MCF 10A (cell line): ENCODE results near the gene DGLUCY. TPM values are rescaled to one million over a fixed set of nuclear protein-coding genes. Genes with fewer than 3 reads are reported as not detected.
A peak's percentile ranks its signal among the peaks of the same experiment; 100 is the strongest.

ENCODE experiments used
- BruUV-seq: library from RNA; stranded (reverse); fragments of 400-500 nt; replicated peaks from 2 replicates; lab custom pipeline; 2021; lab: Mats Ljungman, UMichigan
- CTCF ChIA-PET: fragments of 300-600 bp; sonication (Branson Sonifier 250); formaldehyde crosslinking; extraction: SDS; loops from one replicate; lab custom pipeline; 2021; ENCODE audit warnings: antibody characterized with exemption, inconsistent platforms; lab: Yijun Ruan, JAX
- POLR2A ChIA-PET: fragments of 300-600, 350-650 bp; sonication (Branson Sonifier 250); formaldehyde crosslinking; extraction: SDS; loops from one replicate; lab custom pipeline; 2020; ENCODE audit warnings: antibody characterized with exemption, inconsistent platforms; lab: Yijun Ruan, JAX
- DNase-seq: peaks from one replicate; pipeline ENCODE4 v3.0.0-alpha.2; 2018; ENCODE audit not compliant: unreplicated experiment
- H3K27ac Mint-ChIP-seq: one replicate; pipeline ENCODE4 v1.8.0; 2022; ENCODE audit warnings: mild to moderate bottlenecking, low read depth, mixed read lengths; ENCODE audit not compliant: unreplicated experiment
- H3K27me3 Mint-ChIP-seq: one replicate; pipeline ENCODE4 v1.8.0; 2022; ENCODE audit warnings: mixed read lengths; ENCODE audit not compliant: insufficient read depth, unreplicated experiment
- H3K36me3 Mint-ChIP-seq: one replicate; pipeline ENCODE4 v1.8.0; 2022; ENCODE audit warnings: mild to moderate bottlenecking, moderate library complexity, mixed read lengths; ENCODE audit not compliant: insufficient read depth, unreplicated experiment
- H3K4me1 Mint-ChIP-seq: one replicate; pipeline ENCODE4 v1.8.0; 2022; ENCODE audit warnings: mixed read lengths; ENCODE audit not compliant: insufficient read depth, unreplicated experiment
- H3K4me3 Mint-ChIP-seq: one replicate; pipeline ENCODE4 v1.8.0; 2022; ENCODE audit warnings: mild to moderate bottlenecking, moderate library complexity, mixed read lengths; ENCODE audit not compliant: unreplicated experiment
- H3K9me3 Mint-ChIP-seq: one replicate; pipeline ENCODE4 v1.8.0; 2022; ENCODE audit warnings: mixed read lengths; ENCODE audit not compliant: unreplicated experiment
- intact Hi-C: fragments of 100-400 bp; cut with micrococcal nuclease; formaldehyde crosslinking; loops from 2 replicates; pipeline ENCODE4 v1.14.1; 2022
- total RNA-seq: library from RNA; stranded (reverse); gene quantifications from 2 replicates; pipeline ENCODE4 v1.2.3, GENCODE V29; 2022
- TF ChIP-seq, protein P1 (sequence below): fragments of 200-600 bp; IDR thresholded peaks from one replicate; pipeline ENCODE4 v1.8.0; 2022; ENCODE audit warnings: antibody characterized with exemption, mild to moderate bottlenecking; ENCODE audit not compliant: unreplicated experiment

DGLUCY gene
- total RNA-seq, 1 experiment from 2014 or later = 11.7 TPM

DNA sequence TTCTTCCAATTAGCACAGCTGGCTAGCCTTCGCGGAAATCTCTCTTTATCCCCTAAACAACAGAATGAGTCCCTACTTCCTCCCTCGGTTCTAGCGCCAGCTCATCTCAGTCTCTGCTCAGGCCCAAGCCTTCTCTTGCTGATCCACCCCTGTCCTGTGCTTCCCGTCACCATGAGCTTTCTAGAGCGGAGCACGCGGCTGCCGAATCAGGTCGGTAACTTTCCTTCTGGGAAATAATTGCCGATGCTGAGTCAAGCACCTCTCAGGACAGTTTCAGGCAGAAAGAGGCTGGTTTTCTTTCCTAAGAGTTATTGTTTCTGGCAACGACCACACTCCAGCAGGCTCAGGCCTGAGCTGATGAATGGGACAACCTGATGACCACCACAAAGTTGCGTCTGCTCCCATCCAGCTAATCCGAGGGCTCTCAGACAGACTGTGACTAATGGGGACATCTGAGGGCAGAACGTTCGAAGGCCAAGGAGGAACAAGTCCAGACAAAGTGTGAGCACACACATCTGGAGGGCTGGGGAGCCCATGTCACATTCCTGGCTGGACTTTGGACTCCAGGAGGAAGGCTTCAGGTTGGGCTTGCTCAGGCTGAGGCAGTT, 144.2 kb downstream of the DGLUCY start:
- Mint-ChIP-seq H3K4me3 (no peak overlapping the region), H3K27me3 (no peaks in the 10 kb centered on the region), H3K9me3 (no peaks in the 10 kb centered on the region), H3K36me3 (no peaks in the 10 kb centered on the region), H3K4me1 (peaks cover 20% of the 10 kb centered on the region), H3K27ac (peak overlapping the region; percentile 95)
- TF ChIP-seq, protein P1, sequence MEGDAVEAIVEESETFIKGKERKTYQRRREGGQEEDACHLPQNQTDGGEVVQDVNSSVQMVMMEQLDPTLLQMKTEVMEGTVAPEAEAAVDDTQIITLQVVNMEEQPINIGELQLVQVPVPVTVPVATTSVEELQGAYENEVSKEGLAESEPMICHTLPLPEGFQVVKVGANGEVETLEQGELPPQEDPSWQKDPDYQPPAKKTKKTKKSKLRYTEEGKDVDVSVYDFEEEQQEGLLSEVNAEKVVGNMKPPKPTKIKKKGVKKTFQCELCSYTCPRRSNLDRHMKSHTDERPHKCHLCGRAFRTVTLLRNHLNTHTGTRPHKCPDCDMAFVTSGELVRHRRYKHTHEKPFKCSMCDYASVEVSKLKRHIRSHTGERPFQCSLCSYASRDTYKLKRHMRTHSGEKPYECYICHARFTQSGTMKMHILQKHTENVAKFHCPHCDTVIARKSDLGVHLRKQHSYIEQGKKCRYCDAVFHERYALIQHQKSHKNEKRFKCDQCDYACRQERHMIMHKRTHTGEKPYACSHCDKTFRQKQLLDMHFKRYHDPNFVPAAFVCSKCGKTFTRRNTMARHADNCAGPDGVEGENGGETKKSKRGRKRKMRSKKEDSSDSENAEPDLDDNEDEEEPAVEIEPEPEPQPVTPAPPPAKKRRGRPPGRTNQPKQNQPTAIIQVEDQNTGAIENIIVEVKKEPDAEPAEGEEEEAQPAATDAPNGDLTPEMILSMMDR = no peak
- ChIA-PET POLR2A (interaction anchor here (0.6 to 1.2 kb wide), 3 partner anchors 8 to 226 kb away, joined by 3 to 6 read pairs (median 4); no protein-coding TSS in a partner anchor), CTCF (interaction anchor here (1.0 kb wide), 1 partner anchor 355 kb away, joined by 4 read pairs; no protein-coding TSS in a partner anchor)
- BruUV-seq = no TSS peak
- peak; percentile 96 for DNase-seq
- intact Hi-C loops = no loop called here

DNA sequence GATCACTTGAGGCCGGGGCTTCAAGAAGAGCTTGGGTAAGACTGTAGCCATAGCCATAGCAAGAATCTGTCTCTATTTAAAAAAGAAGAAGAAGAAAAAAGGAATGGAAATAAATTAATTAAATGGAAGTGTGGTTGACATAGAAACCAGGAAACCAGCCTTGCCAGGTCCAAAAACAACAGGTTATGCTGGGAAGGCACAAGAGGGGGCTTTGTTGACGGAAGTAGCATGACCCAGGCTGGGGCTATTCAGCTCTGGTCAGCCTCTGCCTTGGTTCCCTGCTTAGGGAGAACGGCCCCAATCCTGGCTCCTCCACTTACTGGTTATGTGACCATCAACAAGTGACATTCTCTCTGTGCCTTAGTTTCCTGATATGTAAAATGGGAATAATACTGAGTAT, 145.0 kb downstream of the DGLUCY start:
- H3K27ac Mint-ChIP-seq = peak overlapping the region; percentile 95
- no TSS peak for BruUV-seq
- TF ChIP-seq, protein P1 = no peak
- no peaks in the 10 kb centered on the region for H3K36me3 Mint-ChIP-seq
- no peak overlapping the region for H3K4me3 Mint-ChIP-seq
- DNase-seq = no peak
- H3K4me1 Mint-ChIP-seq = peaks cover 20% of the 10 kb centered on the region
- intact Hi-C loops = no loop called here
- CTCF ChIA-PET = interaction anchor here (0.6 to 1.0 kb wide), 3 partner anchors 26 to 537 kb away, joined by 3 to 4 read pairs (median 3); no protein-coding TSS in a partner anchor
- H3K9me3 Mint-ChIP-seq = no peaks in the 10 kb centered on the region
- POLR2A ChIA-PET = interaction anchor here (0.6 to 1.2 kb wide), 3 partner anchors 9 to 227 kb away, joined by 3 to 6 read pairs (median 3); no protein-coding TSS in a partner anchor
- H3K27me3 Mint-ChIP-seq = no peaks in the 10 kb centered on the region

DNA sequence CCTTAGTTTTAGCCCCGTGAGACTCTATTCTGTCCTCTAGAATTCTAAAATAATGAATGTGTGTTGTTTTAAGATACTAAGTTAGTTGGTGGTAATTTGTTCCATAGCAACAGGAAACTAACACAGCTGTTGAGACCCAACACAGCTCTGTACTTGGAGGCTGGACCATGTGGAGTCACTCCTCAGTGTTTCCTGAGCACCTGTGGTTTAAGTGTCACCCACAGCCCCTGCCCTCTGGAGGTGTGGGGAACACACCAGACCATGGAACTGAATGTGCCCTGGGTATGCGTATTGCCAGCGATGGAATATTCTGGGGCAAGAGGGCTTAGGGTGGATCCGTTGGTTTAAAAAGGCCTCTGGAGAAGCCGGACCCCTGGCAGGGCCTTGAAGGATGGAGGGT, 147.2 kb downstream of the DGLUCY start:
- peak overlapping the region; percentile 46 for H3K27ac Mint-ChIP-seq
- TF ChIP-seq, protein P1 = no peak
- intact Hi-C loops = no loop called here
- no peaks in the 10 kb centered on the region for H3K27me3 Mint-ChIP-seq
- DNase-seq = no peak
- ChIA-PET POLR2A (no interaction called here), CTCF (no interaction called here)
- peaks cover 30% of the 10 kb centered on the region for H3K4me1 Mint-ChIP-seq
- H3K36me3 Mint-ChIP-seq = no peaks in the 10 kb centered on the region
- no peak overlapping the region for H3K4me3 Mint-ChIP-seq
- no peaks in the 10 kb centered on the region for H3K9me3 Mint-ChIP-seq
- BruUV-seq = no TSS peak

DNA sequence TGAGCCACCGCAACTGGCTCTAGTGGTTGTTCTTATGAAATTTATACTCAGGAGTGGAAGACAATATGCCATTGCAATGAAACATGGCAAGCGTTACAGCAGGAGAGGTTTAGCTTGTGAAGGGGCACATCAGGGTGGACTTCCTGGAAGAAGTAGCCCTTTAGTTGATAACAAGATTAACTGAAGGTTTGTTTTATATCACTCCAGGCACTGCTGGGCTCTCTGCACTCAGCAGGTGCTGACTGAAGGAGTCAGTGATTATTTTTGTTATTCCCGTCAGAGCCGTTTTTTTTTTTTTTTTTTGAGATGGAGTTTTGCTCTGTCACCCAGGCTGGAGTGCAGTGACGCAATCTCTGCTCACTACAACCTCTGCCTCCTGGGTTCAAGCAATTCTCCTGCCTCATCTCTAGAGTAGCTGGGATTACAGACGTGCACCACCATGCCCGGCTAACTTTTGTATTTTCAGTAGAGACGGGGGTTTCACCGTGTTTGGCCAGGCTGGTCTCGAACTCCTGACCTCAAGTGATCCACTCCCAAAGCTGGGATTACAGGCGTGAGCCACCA, 148.2 kb downstream of the DGLUCY start:
- no peaks in the 10 kb centered on the region for H3K27me3 Mint-ChIP-seq

More for the DNA sequence above, 148.2 kb downstream of the DGLUCY start:
- POLR2A ChIA-PET = no interaction called here
- TF ChIP-seq, protein P1 = no peak
- H3K27ac Mint-ChIP-seq = no peak overlapping the region
- CTCF ChIA-PET = interaction anchor here (1.5 kb wide), 1 partner anchor 359 kb away, joined by 3 read pairs; no protein-coding TSS in a partner anchor
- no peak for DNase-seq
- no peaks in the 10 kb centered on the region for H3K9me3 Mint-ChIP-seq
- H3K4me3 Mint-ChIP-seq = no peak overlapping the region
- H3K36me3 Mint-ChIP-seq = no peaks in the 10 kb centered on the region
- intact Hi-C loops = no loop called here
- no TSS peak for BruUV-seq
- peaks cover 28% of the 10 kb centered on the region for H3K4me1 Mint-ChIP-seq
